GM12878 (cell line): Measurements from ENCODE around the gene TBC1D5. TPM values are rescaled to one million over a fixed set of nuclear protein-coding genes. Genes with fewer than 3 reads are reported as not detected.

ENCODE experiments used
- ATF3 ChIP-seq: IDR thresholded peaks from 2 replicates; pipeline ENCODE4 v1.6.1; 2011; ENCODE audit warnings: low read depth, mild to moderate bottlenecking, low read length, moderate library complexity, borderline replicate concordance; ENCODE audit errors: extremely low read depth
- ATF7 ChIP-seq: fragments of 450-650 bp; IDR thresholded peaks from 2 replicates; pipeline ENCODE4 v1.6.1; 2016; ENCODE audit warnings: low read depth, mild to moderate bottlenecking
- BHLHE40 ChIP-seq, 2 experiments: fragments of 450-650 bp in 1 of 2; IDR thresholded peaks; 2 replicates each; pipeline ENCODE4 v1.6.1; 2011 to 2017; ENCODE audit warnings: low read depth in 2 of 2, borderline replicate concordance in 1 of 2, improper control_type of control experiment in 1 of 2, low read length in 1 of 2, mild to moderate bottlenecking in 1 of 2
- BMI1 ChIP-seq: fragments of 450-650 bp; IDR thresholded peaks from 2 replicates; pipeline ENCODE4 v1.6.1; 2016; ENCODE audit warnings: mild to moderate bottlenecking, moderate library complexity, borderline replicate concordance
- CBFB ChIP-seq: IDR thresholded peaks from 2 replicates; pipeline ENCODE4 v1.6.1; 2016; ENCODE audit warnings: antibody characterized with exemption, low read depth
- CTCF ChIP-seq, 3 experiments: IDR thresholded peaks in 2 of 3; conservative IDR thresholded peaks in 1 of 3; 2 replicates each; pipeline ENCODE4 v1.5.1; 2011; ENCODE audit warnings: low read depth in 3 of 3, low read length in 3 of 3, mild to moderate bottlenecking in 3 of 3, control low read depth in 2 of 3, moderate library complexity in 2 of 3, inconsistent platforms in 1 of 3, mixed read lengths in 1 of 3; ENCODE audit not compliant: control insufficient read depth in 2 of 3, insufficient read depth in 1 of 3; ENCODE audit errors: extremely low read depth in 1 of 3
- HDAC6 ChIP-seq: fragments of 200-600 bp; sonication (generic); IDR thresholded peaks from one replicate; pipeline ENCODE4 v1.8.0; 2017; ENCODE audit warnings: antibody characterized with exemption; ENCODE audit not compliant: unreplicated experiment
- NFIC ChIP-seq: IDR thresholded peaks from 2 replicates; pipeline ENCODE4 v1.6.1; 2012; ENCODE audit warnings: low read depth, mild to moderate bottlenecking, inconsistent platforms, low read length, moderate library complexity
- NR2F1 ChIP-seq: fragments of 450-650 bp; conservative IDR thresholded peaks from 2 replicates; pipeline ENCODE4 v1.6.1; 2017; ENCODE audit warnings: mild to moderate bottlenecking
- RAD21 ChIP-seq: IDR thresholded peaks from 2 replicates; pipeline ENCODE4 v1.6.1; 2011; ENCODE audit warnings: mild to moderate bottlenecking, low read depth, low read length, moderate library complexity; ENCODE audit not compliant: insufficient read depth
- RELA ChIP-seq: fragments of 450-650 bp; IDR thresholded peaks from 2 replicates; pipeline ENCODE4 v1.8.0; 2014; ENCODE audit warnings: borderline replicate concordance; ENCODE audit not compliant: partially characterized antibody
- SMAD1 ChIP-seq: fragments of 450-650 bp; IDR thresholded peaks from 2 replicates; pipeline ENCODE4 v1.6.1; 2018; ENCODE audit warnings: mild to moderate bottlenecking, low read depth; ENCODE audit not compliant: partially characterized antibody
- SMARCA5 ChIP-seq: fragments of 450-650 bp; IDR thresholded peaks from 2 replicates; pipeline ENCODE4 v1.6.1; 2017; ENCODE audit warnings: mild to moderate bottlenecking
- TCF12 ChIP-seq: IDR thresholded peaks from 2 replicates; pipeline ENCODE4 v1.6.1; 2011; ENCODE audit warnings: low read depth, mild to moderate bottlenecking, low read length
- TCF3 ChIP-seq: IDR thresholded peaks from 2 replicates; pipeline ENCODE4 v1.6.1; 2012; ENCODE audit warnings: low read depth, mild to moderate bottlenecking, low read length, borderline replicate concordance; ENCODE audit not compliant: insufficient read depth
- ZNF24 ChIP-seq: fragments of 450-650 bp; IDR thresholded peaks from 2 replicates; pipeline ENCODE4 v1.6.1; 2017; ENCODE audit warnings: antibody characterized with exemption, mild to moderate bottlenecking
- polyA plus RNA-seq, 11 experiments: library from polyadenylated mRNA; depleted of rRNA in 4 of 11; unstranded in 6 of 11; stranded (reverse) in 5 of 11; fragments of >200 nt; fragmentation: Nextera tagmentation in 4 of 11; fragmentation: Illumina TruSeq in 1 of 11; extraction: Ambion mirVana in 4 of 11; extraction: Trizol in 1 of 11; gene quantifications; 1 replicate in 1 of 11; 2 replicates in 10 of 11; pipeline versions ENCODE4 v1.2.1 to v1.2.3, GENCODE V29; 2011 to 2016; ENCODE audit warnings: inconsistent platforms in 2 of 11, missing spikeins in 2 of 11, low read depth in 1 of 11
- total RNA-seq, 4 experiments: library from RNA; depleted of rRNA in 3 of 4; stranded (reverse); fragments of >200 nt in 3 of 4; fragmentation: Illumina TruSeq in 1 of 4; extraction: Trizol in 1 of 4; gene quantifications; 2 replicates each; pipeline versions ENCODE4 v1.2.1 to v1.2.3, GENCODE V29; 2013 to 2021
- TF ChIP-seq, protein P1 (sequence below): fragments of 450-650 bp; formaldehyde crosslinking; IDR thresholded peaks from 2 replicates; pipeline ENCODE4 v1.4.0; 2020; ENCODE audit warnings: mild to moderate bottlenecking, moderate library complexity
- TF ChIP-seq, protein P2 (sequence below): IDR thresholded peaks from 2 replicates; pipeline ENCODE4 v1.6.1; 2012; ENCODE audit warnings: low read length, inconsistent platforms
- TF ChIP-seq, protein P3 (sequence below): IDR thresholded peaks from 2 replicates; pipeline ENCODE4 v1.6.1; 2012; ENCODE audit warnings: mild to moderate bottlenecking, low read depth, low read length

The TBC1D5 gene
- total and polyA plus RNA-seq, 10 of the 15 experiments (the other 5 are each of a cell fraction or from before 2014, with no cell fraction given), result 5.5 to 61.0 (median 43.8) TPM

DNA sequence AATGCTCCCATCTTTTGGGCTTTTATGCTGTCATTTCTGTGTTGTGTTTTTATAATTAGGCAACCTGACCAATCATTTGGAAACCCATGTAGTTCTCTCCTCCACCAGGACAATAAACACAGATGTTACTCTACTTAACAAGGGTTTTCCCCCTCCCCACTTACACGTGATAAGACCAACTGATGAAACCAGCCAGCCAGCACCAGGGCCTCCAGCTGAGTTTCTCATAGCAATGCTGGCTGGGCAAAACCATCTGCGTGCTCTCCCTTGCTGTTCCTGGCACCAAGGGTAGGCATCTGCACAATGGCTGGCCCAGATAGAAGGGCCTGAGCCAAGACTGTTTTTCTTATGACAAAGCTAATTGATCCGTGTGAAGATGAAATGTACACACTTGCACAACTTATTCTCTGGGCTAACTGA is 547.2 kb downstream of the TBC1D5 start (continued):
- TF ChIP-seq, protein P1, sequence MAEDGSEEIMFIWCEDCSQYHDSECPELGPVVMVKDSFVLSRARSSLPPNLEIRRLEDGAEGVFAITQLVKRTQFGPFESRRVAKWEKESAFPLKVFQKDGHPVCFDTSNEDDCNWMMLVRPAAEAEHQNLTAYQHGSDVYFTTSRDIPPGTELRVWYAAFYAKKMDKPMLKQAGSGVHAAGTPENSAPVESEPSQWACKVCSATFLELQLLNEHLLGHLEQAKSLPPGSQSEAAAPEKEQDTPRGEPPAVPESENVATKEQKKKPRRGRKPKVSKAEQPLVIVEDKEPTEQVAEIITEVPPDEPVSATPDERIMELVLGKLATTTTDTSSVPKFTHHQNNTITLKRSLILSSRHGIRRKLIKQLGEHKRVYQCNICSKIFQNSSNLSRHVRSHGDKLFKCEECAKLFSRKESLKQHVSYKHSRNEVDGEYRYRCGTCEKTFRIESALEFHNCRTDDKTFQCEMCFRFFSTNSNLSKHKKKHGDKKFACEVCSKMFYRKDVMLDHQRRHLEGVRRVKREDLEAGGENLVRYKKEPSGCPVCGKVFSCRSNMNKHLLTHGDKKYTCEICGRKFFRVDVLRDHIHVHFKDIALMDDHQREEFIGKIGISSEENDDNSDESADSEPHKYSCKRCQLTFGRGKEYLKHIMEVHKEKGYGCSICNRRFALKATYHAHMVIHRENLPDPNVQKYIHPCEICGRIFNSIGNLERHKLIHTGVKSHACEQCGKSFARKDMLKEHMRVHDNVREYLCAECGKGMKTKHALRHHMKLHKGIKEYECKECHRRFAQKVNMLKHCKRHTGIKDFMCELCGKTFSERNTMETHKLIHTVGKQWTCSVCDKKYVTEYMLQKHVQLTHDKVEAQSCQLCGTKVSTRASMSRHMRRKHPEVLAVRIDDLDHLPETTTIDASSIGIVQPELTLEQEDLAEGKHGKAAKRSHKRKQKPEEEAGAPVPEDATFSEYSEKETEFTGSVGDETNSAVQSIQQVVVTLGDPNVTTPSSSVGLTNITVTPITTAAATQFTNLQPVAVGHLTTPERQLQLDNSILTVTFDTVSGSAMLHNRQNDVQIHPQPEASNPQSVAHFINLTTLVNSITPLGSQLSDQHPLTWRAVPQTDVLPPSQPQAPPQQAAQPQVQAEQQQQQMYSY, result no peak
- TF ChIP-seq, protein P2, sequence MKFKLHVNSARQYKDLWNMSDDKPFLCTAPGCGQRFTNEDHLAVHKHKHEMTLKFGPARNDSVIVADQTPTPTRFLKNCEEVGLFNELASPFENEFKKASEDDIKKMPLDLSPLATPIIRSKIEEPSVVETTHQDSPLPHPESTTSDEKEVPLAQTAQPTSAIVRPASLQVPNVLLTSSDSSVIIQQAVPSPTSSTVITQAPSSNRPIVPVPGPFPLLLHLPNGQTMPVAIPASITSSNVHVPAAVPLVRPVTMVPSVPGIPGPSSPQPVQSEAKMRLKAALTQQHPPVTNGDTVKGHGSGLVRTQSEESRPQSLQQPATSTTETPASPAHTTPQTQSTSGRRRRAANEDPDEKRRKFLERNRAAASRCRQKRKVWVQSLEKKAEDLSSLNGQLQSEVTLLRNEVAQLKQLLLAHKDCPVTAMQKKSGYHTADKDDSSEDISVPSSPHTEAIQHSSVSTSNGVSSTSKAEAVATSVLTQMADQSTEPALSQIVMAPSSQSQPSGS, result peak; percentile 78
- TF ChIP-seq SMARCA5 (peak; percentile 95), NFIC (peak; percentile 90), BHLHE40 (IDR thresholded peaks at IDR 0.05; ENCODE audit: borderline replicate concordance in 1 of 2, low read depth in 2 of 2, low read length in 1 of 2) (peak; percentile 97 to 99), BMI1 (peak; percentile 58), TCF12 (peak; percentile 97), CTCF (IDR thresholded peaks at IDR 0.05 in 2 of 3, conservative IDR thresholded peaks at IDR 0.05 in 1 of 3; ENCODE audit: control insufficient read depth in 2 of 3, extremely low read depth in 1 of 3, insufficient read depth in 1 of 3, low read depth in 3 of 3, low read length in 3 of 3) (peak in 1 of 3 experiments; percentile 49; a peak in 1 of 6 replicates), HDAC6 (no peak), NR2F1 (peak; percentile 54), SMAD1 (no peak), CBFB (0 out of 2 replicates have a peak, but pooled peaks have one; percentile 20), RELA (no peak), ATF7 (peak; percentile 73), ATF3 (no peak), RAD21 (peak; percentile 43; the same call in 1 of the 2 replicates), ZNF24 (0 out of 2 replicates have a peak, but pooled peaks have one; percentile 24), TCF3 (peak; percentile 86; the same call in 1 of the 2 replicates)
- TF ChIP-seq, protein P3, sequence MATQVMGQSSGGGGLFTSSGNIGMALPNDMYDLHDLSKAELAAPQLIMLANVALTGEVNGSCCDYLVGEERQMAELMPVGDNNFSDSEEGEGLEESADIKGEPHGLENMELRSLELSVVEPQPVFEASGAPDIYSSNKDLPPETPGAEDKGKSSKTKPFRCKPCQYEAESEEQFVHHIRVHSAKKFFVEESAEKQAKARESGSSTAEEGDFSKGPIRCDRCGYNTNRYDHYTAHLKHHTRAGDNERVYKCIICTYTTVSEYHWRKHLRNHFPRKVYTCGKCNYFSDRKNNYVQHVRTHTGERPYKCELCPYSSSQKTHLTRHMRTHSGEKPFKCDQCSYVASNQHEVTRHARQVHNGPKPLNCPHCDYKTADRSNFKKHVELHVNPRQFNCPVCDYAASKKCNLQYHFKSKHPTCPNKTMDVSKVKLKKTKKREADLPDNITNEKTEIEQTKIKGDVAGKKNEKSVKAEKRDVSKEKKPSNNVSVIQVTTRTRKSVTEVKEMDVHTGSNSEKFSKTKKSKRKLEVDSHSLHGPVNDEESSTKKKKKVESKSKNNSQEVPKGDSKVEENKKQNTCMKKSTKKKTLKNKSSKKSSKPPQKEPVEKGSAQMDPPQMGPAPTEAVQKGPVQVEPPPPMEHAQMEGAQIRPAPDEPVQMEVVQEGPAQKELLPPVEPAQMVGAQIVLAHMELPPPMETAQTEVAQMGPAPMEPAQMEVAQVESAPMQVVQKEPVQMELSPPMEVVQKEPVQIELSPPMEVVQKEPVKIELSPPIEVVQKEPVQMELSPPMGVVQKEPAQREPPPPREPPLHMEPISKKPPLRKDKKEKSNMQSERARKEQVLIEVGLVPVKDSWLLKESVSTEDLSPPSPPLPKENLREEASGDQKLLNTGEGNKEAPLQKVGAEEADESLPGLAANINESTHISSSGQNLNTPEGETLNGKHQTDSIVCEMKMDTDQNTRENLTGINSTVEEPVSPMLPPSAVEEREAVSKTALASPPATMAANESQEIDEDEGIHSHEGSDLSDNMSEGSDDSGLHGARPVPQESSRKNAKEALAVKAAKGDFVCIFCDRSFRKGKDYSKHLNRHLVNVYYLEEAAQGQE, result no peak
